Chondrocyte (in vitro differentiated cells): ENCODE data around the gene IFNL3. TPM values are rescaled to one million over a fixed set of nuclear protein-coding genes. Genes with fewer than 3 reads are reported as not detected.
"Not testable (repeated sequence)": the region's sequence is repeated elsewhere in the genome, so short reads cannot be mapped to it uniquely, and the experiment has no call there.

Source experiments
- DNase-seq: peaks from one replicate; pipeline ENCODE4 v3.0.0; 2021; ENCODE audit warnings: mixed read lengths, low spot score
- H3K27ac Mint-ChIP-seq: one replicate; pipeline ENCODE4 v1.8.0; 2021; ENCODE audit warnings: mild to moderate bottlenecking, moderate library complexity, mixed read lengths; ENCODE audit not compliant: unreplicated experiment
- H3K27me3 Mint-ChIP-seq: 2 replicates; pipeline ENCODE4 v1.8.0; 2021; ENCODE audit warnings: low read depth, mixed read lengths
- H3K36me3 Mint-ChIP-seq: 2 replicates; pipeline ENCODE4 v1.8.0; 2021; ENCODE audit warnings: low read depth, mixed read lengths
- H3K4me1 Mint-ChIP-seq: 2 replicates; pipeline ENCODE4 v1.8.0; 2021; ENCODE audit warnings: low read depth, mild to moderate bottlenecking, mixed read lengths
- H3K4me3 Mint-ChIP-seq: one replicate; pipeline ENCODE4 v1.8.0; 2021; ENCODE audit warnings: mild to moderate bottlenecking, moderate library complexity, mixed read lengths; ENCODE audit not compliant: unreplicated experiment
- H3K9me3 Mint-ChIP-seq: 2 replicates; pipeline ENCODE4 v1.8.0; 2021; ENCODE audit warnings: low read depth, mixed read lengths
- total RNA-seq: library from RNA; stranded (reverse); gene quantifications from 3 replicates; pipeline ENCODE4 v1.2.1, GENCODE V29; 2021
- TF ChIP-seq, protein P1 (sequence below): fragments of 200-600 bp; sonication (generic); IDR thresholded peaks from 2 replicates; pipeline ENCODE4 v1.5.0; 2021; ENCODE audit warnings: antibody characterized with exemption, mild to moderate bottlenecking, moderate library complexity

Gene IFNL3
- total RNA-seq, 1 donor from 2014 or later = not detected

- no peak for DNase-seq
- Mint-ChIP-seq H3K9me3 (no peaks in the 10 kb centered on the region), H3K36me3 (no peaks in the 10 kb centered on the region), H3K27ac (no peak within 1 kb of the TSS), H3K27me3 (peaks cover 56% of the 10 kb centered on the region), H3K4me3 (no peak within 1 kb of the TSS), H3K4me1 (peaks cover 2% of the 10 kb centered on the region)
- TF ChIP-seq, protein P1, sequence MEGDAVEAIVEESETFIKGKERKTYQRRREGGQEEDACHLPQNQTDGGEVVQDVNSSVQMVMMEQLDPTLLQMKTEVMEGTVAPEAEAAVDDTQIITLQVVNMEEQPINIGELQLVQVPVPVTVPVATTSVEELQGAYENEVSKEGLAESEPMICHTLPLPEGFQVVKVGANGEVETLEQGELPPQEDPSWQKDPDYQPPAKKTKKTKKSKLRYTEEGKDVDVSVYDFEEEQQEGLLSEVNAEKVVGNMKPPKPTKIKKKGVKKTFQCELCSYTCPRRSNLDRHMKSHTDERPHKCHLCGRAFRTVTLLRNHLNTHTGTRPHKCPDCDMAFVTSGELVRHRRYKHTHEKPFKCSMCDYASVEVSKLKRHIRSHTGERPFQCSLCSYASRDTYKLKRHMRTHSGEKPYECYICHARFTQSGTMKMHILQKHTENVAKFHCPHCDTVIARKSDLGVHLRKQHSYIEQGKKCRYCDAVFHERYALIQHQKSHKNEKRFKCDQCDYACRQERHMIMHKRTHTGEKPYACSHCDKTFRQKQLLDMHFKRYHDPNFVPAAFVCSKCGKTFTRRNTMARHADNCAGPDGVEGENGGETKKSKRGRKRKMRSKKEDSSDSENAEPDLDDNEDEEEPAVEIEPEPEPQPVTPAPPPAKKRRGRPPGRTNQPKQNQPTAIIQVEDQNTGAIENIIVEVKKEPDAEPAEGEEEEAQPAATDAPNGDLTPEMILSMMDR = no peak
These were observed 4.0 kb upstream of the IFNL3 start, which contains the start of gene IFNL4 for GRCh38 chr19:39248806-39249205. TSS of gene IFNL4 (minus strand) at chr19:39248856.

- Mint-ChIP-seq H3K27ac (no peak overlapping the region), H3K27me3 (peaks cover 56% of the 10 kb centered on the region), H3K36me3 (no peaks in the 10 kb centered on the region), H3K4me3 (no peak overlapping the region), H3K4me1 (peaks cover 2% of the 10 kb centered on the region), H3K9me3 (no peaks in the 10 kb centered on the region)
- TF ChIP-seq, protein P1 = no peak
- DNase-seq = no peak
These were observed 3.2 kb upstream of the IFNL3 start for GRCh38 chr19:39247701-39248664.

DNA sequence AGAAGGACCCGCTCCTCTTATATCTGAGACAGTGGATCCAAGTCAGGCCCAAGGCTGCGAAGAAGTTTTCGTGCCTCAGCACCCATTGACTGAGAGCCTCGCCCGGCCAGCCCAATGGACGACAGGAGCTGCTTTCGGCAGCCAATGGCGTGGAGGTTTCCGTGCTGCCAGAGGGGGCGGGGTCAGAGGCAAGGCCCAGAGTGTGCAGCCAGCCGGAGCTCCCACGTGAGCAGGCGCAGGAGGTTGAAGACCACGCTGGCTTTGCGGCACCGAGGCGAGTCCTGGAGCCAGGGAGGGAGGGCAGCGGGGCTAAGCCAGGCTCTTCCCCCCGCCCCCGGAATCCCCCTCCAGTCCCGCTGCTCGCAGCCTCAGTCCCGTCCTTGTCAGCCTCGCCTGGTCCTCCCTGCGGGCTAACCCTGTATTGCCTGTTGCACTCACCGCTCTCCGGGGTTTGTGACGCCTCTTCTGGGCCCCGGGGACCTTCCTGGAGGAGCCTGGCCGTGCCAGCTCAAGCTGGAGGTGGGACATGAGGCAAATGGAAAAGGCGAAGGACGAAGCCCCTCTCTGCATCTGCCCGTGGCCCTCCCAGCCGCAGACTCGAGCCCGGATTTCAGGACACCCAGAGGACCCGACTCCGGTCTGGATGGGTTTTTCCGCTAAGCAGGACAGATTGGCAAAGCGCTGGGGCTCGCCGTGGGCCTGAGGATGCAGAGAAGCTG, 2.3 kb upstream of the IFNL3 start:
- H3K36me3 Mint-ChIP-seq = no peaks in the 10 kb centered on the region
- DNase-seq = no peak
- H3K4me1 Mint-ChIP-seq = peaks cover 2% of the 10 kb centered on the region
- H3K27me3 Mint-ChIP-seq = peaks cover 49% of the 10 kb centered on the region
- H3K27ac Mint-ChIP-seq = no peak overlapping the region
- TF ChIP-seq, protein P1 = no peak
- no peaks in the 10 kb centered on the region for H3K9me3 Mint-ChIP-seq
- H3K4me3 Mint-ChIP-seq = no peak overlapping the region

DNA sequence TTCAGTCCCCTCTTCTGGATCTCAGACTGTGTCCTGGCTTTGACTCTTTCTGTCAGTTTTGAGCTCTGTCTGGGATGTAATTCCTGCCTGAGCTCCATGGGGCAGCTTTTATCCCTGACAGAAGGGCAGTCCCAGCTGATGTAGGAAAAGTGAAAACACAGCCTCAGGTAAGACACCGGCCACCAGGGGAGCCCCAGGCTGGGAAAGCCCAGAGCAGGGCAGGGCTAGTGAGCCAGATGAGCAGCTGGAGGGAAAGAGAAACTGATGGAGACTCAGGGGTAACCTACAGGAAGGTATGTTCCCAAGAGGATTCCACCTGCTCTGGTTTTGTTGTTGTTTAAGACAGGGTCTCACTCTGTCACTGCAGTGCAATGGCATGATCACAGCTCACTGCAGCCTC, 360 bp upstream of the IFNL3 start:
- H3K4me1 Mint-ChIP-seq, H3K36me3 Mint-ChIP-seq, H3K9me3 Mint-ChIP-seq, H3K4me3 Mint-ChIP-seq, H3K27ac Mint-ChIP-seq, DNase-seq: not testable (repeated sequence)
- peaks cover 45% of the 10 kb centered on the region for H3K27me3 Mint-ChIP-seq

- H3K27me3 Mint-ChIP-seq = peaks cover 43% of the 10 kb centered on the region
- not testable (repeated sequence) for H3K27ac Mint-ChIP-seq, H3K9me3 Mint-ChIP-seq, H3K4me3 Mint-ChIP-seq, H3K36me3 Mint-ChIP-seq, DNase-seq, H3K4me1 Mint-ChIP-seq
These were observed 1.1 kb downstream of the IFNL3 start for GRCh38 chr19:39243741-39244140.

GRCh38 chr19:39240421-39240820, 4.4 kb downstream of the IFNL3 start:
- no peak for DNase-seq
- Mint-ChIP-seq H3K36me3 (no peaks in the 10 kb centered on the region), H3K27ac (no peak overlapping the region), H3K9me3 (no peaks in the 10 kb centered on the region), H3K4me3 (no peak overlapping the region), H3K27me3 (peaks cover 47% of the 10 kb centered on the region), H3K4me1 (peaks cover 4% of the 10 kb centered on the region)
- TF ChIP-seq, protein P1 = no peak
